Heart left ventricle (tissue), 13 donors: ENCODE data around the gene HDGFL2.

Source experiments
- POLR2A ChIP-seq, 2 donors: fragments of 450-650 bp; IDR thresholded peaks; one replicate each; pipeline ENCODE4 v1.6.1; 2017; ENCODE audit warnings: antibody characterized with exemption in 2 of 2, mild to moderate bottlenecking in 2 of 2, moderate library complexity in 2 of 2
- TF ChIP-seq, protein P1 (sequence below), 12 donors: fragments of 200-600 bp; sonication (generic) in 4 of 12; IDR thresholded peaks; one replicate each; pipeline versions ENCODE4 v1.5.0 to v1.8.0; 2018 to 2022; ENCODE audit warnings: antibody characterized with exemption in 12 of 12, mild to moderate bottlenecking in 5 of 12
- donor health status: ischemic (EF 13 %, LVEDD 7.1; RV severe dilation, severe dysfunction).
- donor health status: DM: no; HTN: yes; CAD: no.
- donor health status: DM: no; HTN: no; CAD: no.
- donor health status: ischemic (EF 25% LVEDD 6.9; RV normal size, moderate dysfunction).
- donor health status: ischemic (EF 25% LVEDD 5.7; RV mildly dilated, moderate dysfunction).
- donor health status: ischemic (EF 35%, LVEDD 5.7; RV mildly dilated, moderate dysfunction).
- donor health status: nonischemic (EF 11% LVEDD 7.7; RV severe dilation, severe dysfunction).
- donor health status: DM: yes; HTN: yes; CAD: no.
- donor health status: PGD.
- donor health status: ischemic (EF 29% LVEDD 5.4; RV normal size, mild dysfunction).
- donor health status: nonischemic (EF 23%, LVEDD 6.1; RV moderate dilation, normal function).

DNA sequence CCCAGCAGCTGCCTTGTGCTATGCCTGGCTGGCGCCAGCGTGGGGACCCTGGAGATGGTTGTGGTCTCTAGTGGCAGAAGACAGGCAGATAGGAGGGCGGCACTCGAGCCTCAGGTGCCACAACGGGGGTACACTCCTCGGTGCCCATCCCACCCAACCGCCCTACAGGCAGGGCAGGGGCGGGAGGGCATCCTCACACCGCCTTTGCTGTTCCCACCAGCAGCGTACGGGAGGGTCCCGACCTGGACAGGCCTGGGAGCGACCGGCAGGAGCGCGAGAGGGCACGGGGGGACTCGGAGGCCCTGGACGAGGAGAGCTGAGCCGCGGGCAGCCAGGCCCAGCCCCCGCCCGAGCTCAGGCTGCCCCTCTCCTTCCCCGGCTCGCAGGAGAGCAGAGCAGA is 29.6 kb downstream of the HDGFL2 start:
- TF ChIP-seq, protein P1, sequence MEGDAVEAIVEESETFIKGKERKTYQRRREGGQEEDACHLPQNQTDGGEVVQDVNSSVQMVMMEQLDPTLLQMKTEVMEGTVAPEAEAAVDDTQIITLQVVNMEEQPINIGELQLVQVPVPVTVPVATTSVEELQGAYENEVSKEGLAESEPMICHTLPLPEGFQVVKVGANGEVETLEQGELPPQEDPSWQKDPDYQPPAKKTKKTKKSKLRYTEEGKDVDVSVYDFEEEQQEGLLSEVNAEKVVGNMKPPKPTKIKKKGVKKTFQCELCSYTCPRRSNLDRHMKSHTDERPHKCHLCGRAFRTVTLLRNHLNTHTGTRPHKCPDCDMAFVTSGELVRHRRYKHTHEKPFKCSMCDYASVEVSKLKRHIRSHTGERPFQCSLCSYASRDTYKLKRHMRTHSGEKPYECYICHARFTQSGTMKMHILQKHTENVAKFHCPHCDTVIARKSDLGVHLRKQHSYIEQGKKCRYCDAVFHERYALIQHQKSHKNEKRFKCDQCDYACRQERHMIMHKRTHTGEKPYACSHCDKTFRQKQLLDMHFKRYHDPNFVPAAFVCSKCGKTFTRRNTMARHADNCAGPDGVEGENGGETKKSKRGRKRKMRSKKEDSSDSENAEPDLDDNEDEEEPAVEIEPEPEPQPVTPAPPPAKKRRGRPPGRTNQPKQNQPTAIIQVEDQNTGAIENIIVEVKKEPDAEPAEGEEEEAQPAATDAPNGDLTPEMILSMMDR (IDR thresholded peaks at IDR 0.05) = no peak
- no peak for TF ChIP-seq POLR2A (IDR thresholded peaks at IDR 0.05)
